Stimulated activated CD4-positive, alpha-beta T cell treated with anti-CD3 and anti-CD28 coated beads, TNF-alpha, amount 100 ng/mL, for 1 hour (primary cell): ENCODE data around the gene CALCR.
"Not testable (repeated sequence)": the region's sequence is repeated elsewhere in the genome, so short reads cannot be mapped to it uniquely, and the experiment has no call there.

Experiments
- DNase-seq, 3 donors: peaks; one replicate each; pipeline ENCODE4 v3.0.0-alpha.2; 2020; ENCODE audit warnings: low read depth in 3 of 3, low spot score in 1 of 3

The CALCR gene

DNA sequence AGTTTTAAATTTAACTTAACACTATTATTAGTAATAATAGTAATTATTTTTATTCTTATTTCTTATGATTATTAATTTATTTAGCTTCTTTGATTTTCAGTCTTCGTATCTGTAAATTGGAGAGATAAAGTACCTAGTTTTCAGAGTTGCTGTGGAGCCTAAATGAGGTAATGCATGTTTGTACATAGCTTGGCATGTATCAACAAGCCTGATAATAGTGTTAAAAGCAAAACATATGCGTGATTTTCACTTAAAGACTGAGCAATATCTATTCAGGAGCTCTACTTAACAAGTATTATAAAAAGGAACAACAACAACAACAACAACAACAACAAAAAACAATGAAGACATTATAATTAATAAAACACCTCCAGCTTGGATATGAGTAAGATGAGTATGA lies 12.4 kb downstream of the CALCR start:
- DNase-seq = no peak

DNA sequence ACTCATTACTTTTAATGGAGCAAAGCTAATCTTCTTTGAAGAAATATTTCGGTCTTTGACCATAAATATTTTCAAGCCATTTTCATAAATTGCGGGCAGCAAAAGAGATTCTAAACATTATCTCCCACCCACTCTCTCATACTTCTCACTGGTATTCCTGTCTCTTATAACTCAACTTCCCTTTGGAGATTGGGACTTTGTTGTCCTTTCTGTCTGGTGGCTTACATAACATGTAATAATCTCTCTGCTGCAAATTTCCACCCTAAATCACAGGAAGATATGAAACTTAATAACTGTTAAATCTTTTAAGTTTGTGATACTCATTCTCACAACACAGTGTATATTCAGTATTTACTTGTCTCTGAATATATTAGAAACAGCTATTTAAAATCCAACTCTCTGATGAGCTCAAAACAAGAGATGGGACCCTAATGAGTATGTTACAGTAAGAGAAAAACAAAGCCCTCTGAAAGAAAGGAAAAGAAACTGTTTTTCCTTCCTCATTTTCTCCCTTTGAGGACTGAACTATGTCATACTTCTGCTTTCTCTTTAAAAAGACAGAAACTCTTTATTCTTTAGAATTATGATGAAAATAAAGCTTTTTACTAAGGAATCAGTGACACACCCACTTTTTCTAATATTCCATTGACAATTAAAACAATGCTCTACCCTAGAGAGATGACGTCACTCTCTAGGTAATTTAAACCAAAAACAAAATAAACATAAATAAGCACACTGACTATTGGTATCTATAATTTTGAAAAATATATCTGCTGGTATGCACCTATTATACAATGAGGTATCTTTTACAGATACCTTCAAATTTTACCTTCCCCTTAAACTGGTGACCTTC lies 14.7 kb downstream of the CALCR start:
- no peak for DNase-seq

DNA sequence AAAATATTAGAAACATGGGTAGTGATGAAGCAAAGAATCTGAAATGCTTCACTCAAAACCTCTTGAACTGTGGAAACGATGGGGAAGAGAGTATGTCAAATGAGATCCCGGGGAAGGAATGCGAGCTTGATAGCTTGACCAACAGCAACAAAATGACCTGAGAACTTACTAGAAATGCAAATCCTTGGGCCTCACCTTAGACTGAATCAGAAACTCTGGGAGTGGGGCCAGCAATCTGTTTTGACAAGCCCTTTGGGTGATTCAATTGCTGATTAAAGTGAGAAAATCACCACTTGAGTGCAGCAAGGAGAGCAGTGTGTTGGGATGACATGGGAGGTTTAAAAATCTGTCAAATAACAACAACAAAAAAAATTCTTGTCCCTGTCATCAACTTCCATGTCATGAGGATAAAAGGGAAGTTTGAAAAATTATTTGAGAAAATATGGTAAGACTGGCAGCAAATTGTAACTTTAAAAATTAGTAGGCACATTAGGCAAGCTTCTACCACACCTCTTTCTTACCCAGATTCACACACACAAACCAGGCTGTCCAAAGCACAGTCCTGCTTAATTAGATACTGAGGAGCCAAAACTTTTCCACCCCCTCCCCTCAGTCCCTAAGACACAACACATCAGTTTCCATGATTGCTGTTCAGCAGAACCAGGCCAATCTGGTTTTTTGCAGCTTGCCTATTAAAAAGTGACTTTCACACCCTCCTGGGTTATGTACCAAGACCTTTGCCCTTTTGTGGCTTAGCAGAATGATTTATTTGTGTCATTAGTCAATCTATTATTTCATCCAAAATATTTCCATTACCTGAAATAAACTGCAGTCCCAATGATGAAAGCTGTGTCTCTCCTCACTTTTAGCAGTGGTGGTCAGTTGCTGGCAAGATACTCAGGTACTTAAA lies 15.6 kb downstream of the CALCR start:
- DNase-seq = no peak

DNA sequence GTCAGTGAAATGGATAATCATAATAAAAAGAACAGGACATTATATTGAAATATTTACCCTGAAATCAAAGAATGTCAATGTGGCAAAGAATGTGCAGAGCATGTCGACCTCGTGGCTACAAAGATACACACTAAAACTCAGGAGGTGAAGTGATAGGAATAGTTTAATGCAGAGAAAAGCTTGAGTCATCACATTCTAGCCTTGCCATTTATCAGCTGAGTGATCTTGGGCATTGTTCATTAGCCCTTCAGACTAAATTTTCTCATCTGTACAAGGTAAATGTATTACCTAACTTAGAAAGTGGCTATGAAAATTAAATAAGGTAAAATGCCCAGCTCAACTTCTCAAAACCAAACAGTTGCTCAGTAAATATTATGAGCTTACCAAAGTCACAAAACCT lies 22.6 kb downstream of the CALCR start:
- no peak for DNase-seq

DNA sequence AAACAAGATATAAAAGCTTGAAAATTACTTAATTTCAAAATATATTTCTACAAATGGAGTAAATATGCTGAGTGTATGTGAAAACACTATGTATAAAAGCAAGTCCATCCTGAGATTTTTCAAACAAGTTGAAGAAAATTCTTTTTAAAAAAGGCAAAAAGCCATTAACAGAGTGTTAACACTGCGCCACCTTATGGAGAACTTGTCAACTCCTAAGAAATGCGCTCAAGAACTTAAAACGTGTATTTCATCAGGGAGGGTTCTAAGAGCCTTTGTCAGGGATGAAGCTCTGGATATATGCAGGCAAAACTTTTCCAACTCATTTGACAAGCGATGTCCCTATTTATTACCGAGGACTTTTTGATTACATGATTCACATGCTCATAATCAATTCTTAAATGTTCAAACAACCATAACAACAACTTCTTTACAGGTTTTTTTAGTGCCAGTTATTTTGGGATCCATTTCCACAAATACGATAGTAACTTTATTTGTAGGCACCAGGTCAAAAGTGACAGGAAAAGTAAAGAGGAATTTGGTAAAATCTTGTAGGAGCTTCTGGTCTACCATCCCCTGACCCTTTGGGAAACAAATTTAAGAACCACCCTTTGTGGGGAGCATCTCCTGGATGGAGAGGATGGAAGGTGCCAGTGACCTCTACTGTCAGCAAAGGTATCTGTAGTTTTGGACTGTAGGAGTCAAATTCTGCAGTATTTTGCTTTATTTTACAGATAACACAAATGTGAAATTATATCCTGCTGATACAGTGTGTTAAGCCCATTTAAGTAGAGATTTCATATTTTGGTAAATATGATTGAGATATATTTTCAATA lies 23.2 kb downstream of the CALCR start:
- no peak for DNase-seq

DNA sequence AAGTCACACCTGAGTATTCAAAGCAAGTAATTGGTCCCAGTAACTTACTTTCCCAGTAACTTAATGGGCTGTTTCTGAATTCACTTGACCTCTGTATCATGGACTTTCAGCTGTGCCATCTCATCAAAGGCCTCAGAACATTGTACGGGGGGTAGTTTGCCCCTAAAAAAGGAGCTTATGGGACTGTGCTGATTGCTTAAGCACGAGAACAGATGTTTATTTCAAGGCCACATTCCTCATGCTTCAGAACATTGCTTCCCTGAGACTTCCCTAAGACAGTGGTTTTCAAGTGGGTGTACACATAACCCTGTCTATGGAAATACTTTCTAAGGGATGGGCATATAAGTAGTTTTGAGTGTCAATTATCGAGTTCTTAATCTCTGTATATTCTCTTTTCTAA lies 26.8 kb downstream of the CALCR start:
- DNase-seq = no peak

DNA sequence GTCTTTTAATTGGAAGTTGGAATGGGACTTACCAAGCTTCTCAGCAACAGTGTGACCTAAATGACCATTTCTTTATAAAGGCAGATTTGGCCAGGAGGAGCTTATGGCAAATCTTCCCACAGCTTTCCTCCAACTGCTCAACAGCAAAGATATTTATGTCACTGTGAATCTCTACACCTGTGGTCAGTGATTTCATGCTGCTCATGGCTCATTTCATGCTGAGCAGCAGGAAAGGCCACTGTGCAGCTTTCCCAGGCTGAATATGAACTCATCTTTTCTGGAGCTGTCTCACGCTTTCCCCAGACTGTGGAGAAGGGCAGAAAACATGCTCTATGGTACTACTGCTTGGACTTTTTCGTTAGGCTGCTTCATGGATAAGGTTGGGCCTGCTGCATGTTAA lies 29.8 kb downstream of the CALCR start:
- DNase-seq = no peak

DNA sequence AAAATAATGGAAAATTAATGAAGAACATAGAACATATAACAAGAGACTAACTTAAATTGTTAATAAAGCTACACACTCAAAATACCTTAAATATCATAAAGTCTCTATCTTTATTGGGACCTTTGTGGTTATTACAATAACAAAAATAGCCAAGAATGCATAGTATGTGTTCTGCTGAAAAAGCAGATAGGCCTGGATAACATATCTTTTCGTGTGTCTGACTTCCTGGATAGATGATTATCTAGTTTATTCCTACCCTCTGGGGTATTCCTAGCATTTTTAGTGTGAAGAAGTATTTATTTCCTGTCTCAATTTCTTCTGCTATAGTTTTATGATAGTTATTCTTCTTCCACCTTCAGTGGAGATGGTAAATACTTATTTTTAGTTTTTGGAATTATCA lies 36.5 kb downstream of the CALCR start:
- DNase-seq = no peak

DNA sequence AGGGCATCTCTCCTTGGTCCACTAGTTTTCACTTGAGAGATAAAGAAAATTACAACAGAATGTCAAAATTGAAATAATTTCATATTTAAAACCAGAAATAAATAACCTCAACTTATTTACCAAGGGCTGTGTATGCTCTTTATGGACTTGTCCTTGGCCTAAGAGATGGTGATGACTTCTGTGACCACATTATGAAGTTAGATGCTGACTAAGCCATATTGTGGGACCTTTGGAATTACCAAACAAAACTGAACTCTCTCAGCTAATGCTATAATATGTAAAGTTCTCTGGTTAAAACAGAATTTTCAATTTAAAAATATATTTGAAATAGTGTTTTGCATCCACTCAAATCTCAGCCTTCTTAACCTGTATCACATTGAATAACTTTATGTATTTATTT lies 38.9 kb downstream of the CALCR start:
- DNase-seq = no peak

DNA sequence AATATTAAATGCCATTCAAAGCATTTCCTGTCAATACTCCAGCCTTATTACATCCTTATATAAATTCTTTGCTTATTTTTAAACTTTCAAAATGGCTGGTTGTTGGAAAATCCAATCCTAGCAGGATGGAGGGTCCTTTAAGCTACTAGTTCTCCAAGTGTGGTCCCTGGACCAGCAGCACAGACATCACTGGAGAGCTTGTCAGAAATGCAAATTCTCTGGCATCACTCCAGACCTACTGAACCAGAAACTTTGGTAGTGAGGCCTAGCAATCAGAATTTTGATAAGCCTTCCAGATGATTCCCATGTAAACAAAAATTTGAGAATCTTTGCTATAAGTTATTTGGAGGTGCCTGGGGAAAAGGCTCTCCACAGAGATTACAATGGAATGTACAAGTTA lies 43.8 kb downstream of the CALCR start:
- no peak for DNase-seq

DNA sequence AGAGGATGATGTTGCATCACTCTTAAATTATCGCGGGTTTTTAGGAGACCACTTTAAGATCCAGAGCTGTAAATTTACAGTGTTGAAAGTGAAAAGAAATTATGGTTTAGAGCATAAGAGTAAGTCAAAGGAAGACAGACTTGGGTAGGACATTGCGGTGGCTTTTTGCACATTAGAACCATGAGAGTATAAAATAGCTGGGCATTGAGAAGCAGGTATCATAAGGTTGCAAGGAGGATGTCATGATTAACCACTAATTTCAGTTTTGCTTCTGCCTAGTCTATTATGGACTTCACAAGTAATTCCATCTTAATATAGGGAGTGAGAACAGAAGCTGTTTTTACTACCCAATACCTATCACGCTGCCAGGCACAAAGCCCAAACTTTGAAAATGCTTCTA lies 57.7 kb downstream of the CALCR start:
- no peak for DNase-seq

DNA sequence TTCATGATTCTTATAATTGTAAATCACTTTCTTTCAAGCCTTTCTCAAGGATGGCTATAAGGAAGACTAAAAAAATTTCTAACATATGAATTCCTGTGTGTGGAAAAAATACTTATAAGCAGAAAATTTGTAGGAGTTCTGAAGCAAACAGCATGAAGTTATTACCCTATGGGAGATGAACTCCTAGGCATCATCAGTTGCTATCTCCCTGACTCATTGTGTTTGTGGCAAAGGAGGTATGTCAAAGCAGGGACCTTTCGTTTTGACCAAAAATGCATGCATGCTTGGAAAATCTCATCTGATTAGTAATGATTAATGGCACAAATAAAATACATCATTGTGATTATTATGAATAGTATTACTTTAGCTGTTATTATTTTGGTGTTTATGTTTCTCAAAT lies 59.4 kb downstream of the CALCR start:
- no peak for DNase-seq

DNA sequence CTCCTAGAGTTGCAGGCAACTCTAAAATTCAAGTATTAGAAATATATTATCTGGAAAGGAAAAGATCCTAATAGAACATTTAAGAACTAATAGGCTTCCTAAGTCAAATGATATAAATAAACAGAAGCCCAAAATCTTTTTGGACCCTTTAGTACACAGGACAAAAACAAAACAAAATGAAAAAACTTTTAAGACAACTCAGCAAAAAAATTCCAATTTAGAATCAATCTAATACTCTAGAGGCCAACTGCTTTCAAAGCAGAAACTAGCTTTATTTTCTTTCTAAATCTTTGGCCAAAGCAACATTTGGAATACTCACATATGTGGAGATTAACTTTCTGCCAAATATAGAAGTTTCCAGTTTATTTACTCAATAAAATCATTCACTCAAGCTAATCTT lies 65.2 kb downstream of the CALCR start:
- DNase-seq = no peak

DNA sequence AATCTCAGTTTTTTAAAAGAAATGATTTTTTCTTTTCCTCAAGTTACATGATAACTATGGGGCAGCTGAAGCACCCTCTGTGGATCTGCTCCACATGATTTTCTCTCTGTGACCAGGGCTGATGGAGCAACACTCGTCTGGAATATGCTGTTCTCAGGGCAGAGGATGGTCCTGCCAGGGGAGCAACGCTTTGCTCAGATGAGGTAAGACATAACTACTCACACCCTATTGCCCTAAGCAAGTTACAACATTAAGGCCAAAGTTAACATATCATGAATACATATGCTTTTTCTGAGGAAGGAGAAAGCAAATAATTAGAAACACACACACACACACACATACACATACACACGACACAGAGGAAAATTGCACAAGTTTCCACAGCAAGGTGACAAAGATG lies 71.4 kb downstream of the CALCR start:
- no peak for DNase-seq

DNA sequence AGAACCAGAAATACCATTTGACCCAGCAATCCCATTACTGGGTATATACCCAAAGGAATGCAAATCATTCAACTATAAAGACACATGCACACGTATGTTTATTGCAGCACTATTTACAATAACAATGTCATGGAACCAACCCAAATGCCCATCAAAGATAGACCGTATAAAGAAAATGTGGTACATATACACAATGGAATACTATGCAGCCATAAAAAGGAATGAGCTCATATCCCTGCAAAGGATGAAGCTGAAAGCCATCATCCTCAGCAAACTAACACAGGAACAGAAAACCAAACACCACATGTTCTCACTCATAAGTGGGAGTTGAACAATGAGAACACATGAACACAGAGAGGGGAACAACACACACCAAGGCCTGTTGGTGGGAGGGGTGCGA lies 82.7 kb downstream of the CALCR start:
- not testable (repeated sequence) for DNase-seq

DNA sequence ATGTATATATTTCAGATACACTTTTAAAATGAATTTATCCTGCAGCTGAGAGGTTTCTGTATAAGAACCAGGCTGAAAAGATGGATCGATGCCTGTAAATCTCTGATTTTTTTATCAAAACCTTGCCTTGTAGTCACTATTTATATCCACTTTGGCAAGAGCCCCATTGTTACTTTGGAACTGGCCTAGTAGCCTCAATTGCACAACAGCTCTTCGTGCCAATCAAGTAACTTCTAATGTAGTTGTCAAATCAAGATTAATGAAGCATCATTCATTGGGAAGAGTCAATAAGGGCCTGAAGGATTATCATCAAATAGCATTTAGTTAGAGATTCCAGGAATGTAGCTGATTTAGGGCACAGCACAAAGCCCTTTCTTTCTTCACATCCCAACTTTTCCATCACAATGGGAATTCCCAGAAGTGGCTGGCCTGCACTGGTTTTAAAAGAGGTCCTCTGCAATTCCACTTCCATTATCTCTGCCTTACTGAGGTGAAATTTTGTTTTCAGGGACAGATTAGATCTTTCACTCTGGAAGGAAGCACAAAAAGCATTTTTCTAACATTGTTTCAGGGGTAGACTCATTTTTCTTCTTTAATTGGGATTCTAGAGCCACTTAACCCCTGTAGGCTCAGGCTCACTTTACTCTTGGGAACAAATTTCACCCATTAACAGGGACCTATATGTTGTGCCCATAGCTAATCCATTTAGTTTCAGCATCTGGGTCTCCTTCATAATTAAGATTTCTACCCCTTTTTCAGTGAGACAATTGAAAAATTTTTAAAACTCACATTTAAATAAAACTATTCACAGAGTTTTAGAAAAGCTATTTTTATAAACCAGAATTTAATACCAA lies 97.8 kb downstream of the CALCR start:
- no peak for DNase-seq

DNA sequence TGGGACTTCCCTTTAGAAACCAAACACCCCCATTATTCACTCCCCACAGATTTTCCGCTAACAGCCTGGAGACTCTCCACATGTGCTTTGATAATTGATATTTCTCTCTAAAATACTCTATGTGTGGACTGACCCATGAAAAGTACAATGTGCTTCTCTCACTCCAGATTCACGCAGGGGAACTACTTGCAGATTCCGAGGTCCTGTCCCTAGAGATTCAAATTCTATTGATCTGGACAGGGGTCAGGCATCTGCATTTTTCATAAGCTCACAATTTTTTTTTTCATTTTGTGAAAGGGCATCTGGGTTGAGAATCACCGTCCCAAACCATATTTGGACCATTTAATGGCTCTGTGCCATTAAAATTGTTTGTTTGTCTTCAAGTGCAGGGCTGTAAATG lies 98.7 kb downstream of the CALCR start:
- DNase-seq = no peak

DNA sequence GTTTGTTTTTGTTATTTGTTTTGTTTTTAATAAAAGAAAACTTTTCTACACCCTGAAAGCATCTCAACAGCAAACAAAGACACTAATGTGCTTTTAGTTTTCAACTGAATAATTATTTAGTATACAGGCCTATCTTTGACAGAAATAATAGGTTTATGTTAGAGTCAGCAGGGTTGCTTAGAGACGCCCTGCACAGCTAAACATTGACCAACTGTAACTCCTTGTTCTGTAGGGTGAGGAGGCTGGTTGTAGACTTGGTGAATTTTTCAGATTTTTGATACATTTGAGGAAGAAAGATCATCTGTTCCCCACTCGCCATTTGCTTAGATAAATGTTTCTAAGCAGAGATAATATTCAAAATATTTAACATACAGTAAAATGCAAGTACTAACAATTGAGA lies 103.1 kb downstream of the CALCR start:
- no peak for DNase-seq

DNA sequence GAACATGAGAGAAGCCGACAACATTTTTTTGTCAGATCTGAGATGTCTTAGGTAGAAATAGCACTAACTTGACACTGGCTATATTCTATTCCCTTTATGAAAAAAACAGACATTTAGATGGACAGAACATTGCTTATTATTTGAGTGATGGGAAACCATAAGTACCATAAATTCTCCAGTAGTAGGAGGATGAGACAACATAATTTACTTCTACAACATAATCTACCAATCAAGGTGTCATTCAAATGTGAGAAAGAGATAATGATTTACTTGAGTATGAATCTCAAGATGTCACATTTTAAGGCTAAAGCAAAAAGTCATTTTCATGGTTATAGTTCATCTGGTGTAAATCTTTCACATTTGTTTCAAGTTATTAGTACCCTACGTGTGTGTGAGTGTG lies 110.8 kb downstream of the CALCR start:
- no peak for DNase-seq

DNA sequence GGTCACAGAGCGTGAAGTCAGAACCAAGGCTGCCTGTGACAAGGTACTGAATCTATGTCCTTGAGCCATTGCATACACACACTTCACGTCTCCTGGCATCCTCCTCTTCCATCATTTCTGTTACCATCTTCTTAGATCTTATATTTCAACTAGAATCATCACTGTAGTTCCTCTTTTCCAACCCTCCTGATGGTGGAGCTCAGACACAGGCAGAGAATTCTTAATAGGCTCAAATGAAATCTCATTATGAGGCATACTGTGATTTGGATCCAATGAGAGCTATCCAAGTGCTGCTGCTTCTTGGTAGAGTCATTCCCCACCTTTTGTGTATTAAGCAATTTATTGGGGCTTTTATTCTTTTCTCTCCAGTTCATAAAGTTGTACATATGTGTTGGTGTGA lies 113.2 kb downstream of the CALCR start:
- no peak for DNase-seq

DNA sequence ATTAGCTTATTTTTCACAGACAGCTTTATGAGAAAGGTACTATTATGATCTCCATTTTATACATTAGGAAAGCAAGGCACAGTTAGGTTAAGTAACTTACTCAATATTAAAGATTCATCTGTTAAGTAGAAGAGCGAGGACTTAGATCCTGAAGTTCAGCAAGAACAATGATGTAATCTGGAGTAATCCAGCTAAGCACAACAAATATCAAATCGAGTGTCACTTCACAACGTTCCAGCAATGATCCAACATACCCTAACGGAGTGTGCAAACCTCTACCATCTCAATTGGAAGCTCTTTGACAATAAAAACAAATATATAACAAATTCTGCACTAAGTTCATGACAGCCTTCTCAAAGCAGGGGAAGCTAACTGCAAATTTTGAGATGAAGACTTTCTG lies 121.3 kb downstream of the CALCR start:
- no peak for DNase-seq
